ENCODE results near the gene MCIDAS. TPM values are rescaled to one million over a fixed set of nuclear protein-coding genes. Genes with fewer than 3 reads are reported as not detected.

Gene MCIDAS
- total RNA-seq: not detected
- not detected for polyA plus RNA-seq

DNA sequence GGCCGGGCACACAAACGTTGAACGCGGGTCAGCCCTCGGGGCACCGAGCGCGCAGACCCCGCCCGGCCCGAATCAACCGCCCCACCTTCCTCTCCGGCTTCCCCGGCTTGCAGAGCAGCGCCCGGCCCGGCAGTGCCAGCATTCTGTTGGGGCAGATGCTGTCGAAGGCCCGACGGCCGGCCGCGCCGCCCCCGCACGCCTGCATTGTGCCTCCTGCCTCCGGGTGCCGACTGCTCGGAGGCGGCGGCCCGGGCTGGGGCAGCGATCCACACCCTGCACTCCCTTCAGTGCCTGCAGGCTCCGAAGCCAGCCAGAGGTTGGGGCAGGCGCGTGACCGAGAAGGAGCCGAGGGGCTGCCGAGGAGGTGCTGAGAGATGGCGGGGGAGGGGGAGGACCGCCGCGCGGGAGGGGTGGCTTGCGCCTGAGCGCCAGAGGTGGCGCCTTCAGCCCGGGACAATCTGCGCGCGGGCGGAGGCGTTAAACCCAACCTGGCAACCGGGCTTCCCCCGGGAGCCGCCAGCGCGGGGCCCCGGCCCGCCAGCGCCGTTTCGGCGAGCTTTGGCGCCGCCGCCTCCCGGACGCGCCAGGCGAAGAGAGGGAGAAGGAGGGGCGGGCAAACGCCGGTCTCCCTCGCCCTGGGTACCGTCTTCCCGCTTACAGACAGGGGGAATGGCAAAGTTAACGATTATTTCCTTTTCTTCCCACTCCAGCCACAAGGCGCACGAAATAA is at the start of gene MCIDAS:
Gene MCIDAS, minus strand, starts transcription at position 382 of the 730 bp plus-strand sequence. Its CDS starts 177 bp downstream, at position 205.
- peaks cover 0 to 4% (median 1%) of the 10 kb centered on the region in 4 donors for H3K9me3 ChIP-seq (ENCODE audit: control insufficient read depth in 4 of 4, low read length in 3 of 4)
- no peak within 1 kb of the TSS for H3K27ac ChIP-seq (ENCODE audit: low read depth in 1 of 2, low read length in 2 of 2)
- H3K27me3 ChIP-seq (ENCODE audit: control insufficient read depth in 4 of 4, insufficient read depth in 4 of 4, low read length in 3 of 4): peaks cover 4 to 38% (median 15%) of the 10 kb centered on the region in 4 donors
- TF ChIP-seq SP1 (IDR thresholded peaks at IDR 0.05) (no peak), TAF1 (conservative IDR thresholded peaks at IDR 0.05) (no peak), FOXA1 (IDR thresholded peaks at IDR 0.05) (no peak), FOXA2 (IDR thresholded peaks at IDR 0.05) (no peak), RAD21 (IDR thresholded peaks at IDR 0.05) (no peak), NR2F2 (IDR thresholded peaks at IDR 0.05) (no peak), YY1 (IDR thresholded peaks at IDR 0.05) (no peak), EGR1 (IDR thresholded peaks at IDR 0.05; ENCODE audit: low read depth in 2 of 2) (no peak)
- TF ChIP-seq, protein P1, sequence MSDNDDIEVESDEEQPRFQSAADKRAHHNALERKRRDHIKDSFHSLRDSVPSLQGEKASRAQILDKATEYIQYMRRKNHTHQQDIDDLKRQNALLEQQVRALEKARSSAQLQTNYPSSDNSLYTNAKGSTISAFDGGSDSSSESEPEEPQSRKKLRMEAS (IDR thresholded peaks at IDR 0.05): no peak
- TF ChIP-seq, protein P2, sequence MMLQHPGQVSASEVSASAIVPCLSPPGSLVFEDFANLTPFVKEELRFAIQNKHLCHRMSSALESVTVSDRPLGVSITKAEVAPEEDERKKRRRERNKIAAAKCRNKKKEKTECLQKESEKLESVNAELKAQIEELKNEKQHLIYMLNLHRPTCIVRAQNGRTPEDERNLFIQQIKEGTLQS (IDR thresholded peaks at IDR 0.05): no peak
- TF ChIP-seq, protein P3, sequence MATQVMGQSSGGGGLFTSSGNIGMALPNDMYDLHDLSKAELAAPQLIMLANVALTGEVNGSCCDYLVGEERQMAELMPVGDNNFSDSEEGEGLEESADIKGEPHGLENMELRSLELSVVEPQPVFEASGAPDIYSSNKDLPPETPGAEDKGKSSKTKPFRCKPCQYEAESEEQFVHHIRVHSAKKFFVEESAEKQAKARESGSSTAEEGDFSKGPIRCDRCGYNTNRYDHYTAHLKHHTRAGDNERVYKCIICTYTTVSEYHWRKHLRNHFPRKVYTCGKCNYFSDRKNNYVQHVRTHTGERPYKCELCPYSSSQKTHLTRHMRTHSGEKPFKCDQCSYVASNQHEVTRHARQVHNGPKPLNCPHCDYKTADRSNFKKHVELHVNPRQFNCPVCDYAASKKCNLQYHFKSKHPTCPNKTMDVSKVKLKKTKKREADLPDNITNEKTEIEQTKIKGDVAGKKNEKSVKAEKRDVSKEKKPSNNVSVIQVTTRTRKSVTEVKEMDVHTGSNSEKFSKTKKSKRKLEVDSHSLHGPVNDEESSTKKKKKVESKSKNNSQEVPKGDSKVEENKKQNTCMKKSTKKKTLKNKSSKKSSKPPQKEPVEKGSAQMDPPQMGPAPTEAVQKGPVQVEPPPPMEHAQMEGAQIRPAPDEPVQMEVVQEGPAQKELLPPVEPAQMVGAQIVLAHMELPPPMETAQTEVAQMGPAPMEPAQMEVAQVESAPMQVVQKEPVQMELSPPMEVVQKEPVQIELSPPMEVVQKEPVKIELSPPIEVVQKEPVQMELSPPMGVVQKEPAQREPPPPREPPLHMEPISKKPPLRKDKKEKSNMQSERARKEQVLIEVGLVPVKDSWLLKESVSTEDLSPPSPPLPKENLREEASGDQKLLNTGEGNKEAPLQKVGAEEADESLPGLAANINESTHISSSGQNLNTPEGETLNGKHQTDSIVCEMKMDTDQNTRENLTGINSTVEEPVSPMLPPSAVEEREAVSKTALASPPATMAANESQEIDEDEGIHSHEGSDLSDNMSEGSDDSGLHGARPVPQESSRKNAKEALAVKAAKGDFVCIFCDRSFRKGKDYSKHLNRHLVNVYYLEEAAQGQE (IDR thresholded peaks at IDR 0.05): no peak
- H3K9ac ChIP-seq (ENCODE audit: low read depth in 1 of 2, low read length in 2 of 2): no peak within 1 kb of the TSS
- DNase-seq (ENCODE audit: low spot score): no peak
- H3K36me3 ChIP-seq (ENCODE audit: control insufficient read depth in 4 of 4, insufficient read depth in 3 of 4, low read depth in 1 of 4, low read length in 3 of 4): no peaks in the 10 kb centered on the region
- H3K4me1 ChIP-seq (ENCODE audit: control insufficient read depth in 4 of 4, insufficient read depth in 4 of 4, low read length in 3 of 4): peaks cover 9 to 29% (median 15%) of the 10 kb centered on the region in 4 donors
- 2% methylated on average over 80 of the region's 80 CpGs for WGBS
- H3K4me3 ChIP-seq (ENCODE audit: low read depth in 1 of 3, low read length in 3 of 3): peak within 1 kb of the TSS in 2 of 3 donors; percentile 43 to 45

DNA sequence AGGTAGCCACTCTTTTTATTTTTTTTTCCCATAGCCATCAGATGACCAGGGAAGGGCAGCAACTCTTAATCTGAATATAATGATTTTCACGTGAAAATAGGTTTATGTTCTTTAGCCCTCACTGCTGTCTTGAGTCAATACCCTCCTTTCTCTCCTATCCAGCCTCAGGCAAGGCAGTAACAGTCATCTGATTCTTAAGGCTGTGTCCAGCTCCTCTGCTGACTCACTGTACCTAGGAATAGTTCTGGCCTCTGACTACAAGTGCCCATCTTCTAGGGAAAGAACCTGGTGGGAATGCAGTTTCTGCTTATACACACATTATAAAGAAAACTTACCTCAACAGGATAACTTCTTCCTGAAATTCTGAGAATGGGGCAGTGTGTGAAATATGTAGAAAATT is 49.7 kb upstream of the MCIDAS start:
- Histone ChIP-seq H3K9ac (ENCODE audit: low read depth in 1 of 2, low read length in 2 of 2) (no peak overlapping the region), H3K4me1 (ENCODE audit: control insufficient read depth in 4 of 4, insufficient read depth in 4 of 4, low read length in 3 of 4) (no peaks in the 10 kb centered on the region), H3K36me3 (ENCODE audit: control insufficient read depth in 4 of 4, insufficient read depth in 3 of 4, low read depth in 1 of 4, low read length in 3 of 4) (peaks cover 15 to 73% (median 64%) of the 10 kb centered on the region in 4 donors), H3K27ac (ENCODE audit: low read depth in 1 of 2, low read length in 2 of 2) (no peak overlapping the region), H3K27me3 (ENCODE audit: control insufficient read depth in 4 of 4, insufficient read depth in 4 of 4, low read length in 3 of 4) (no peaks in the 10 kb centered on the region), H3K4me3 (ENCODE audit: low read depth in 1 of 3, low read length in 3 of 3) (no peak overlapping the region), H3K9me3 (ENCODE audit: control insufficient read depth in 4 of 4, low read length in 3 of 4) (no peaks in the 10 kb centered on the region)
- WGBS: 88% methylated on average over 1 of the region's 1 CpG
- TF ChIP-seq TAF1 (conservative IDR thresholded peaks at IDR 0.05) (no peak), RAD21 (IDR thresholded peaks at IDR 0.05) (no peak), SP1 (IDR thresholded peaks at IDR 0.05) (no peak), HNF4A (conservative IDR thresholded peaks at IDR 0.05) (no peak), EGR1 (IDR thresholded peaks at IDR 0.05; ENCODE audit: low read depth in 2 of 2) (no peak), NR2F2 (IDR thresholded peaks at IDR 0.05) (no peak)
- TF ChIP-seq, protein P4, sequence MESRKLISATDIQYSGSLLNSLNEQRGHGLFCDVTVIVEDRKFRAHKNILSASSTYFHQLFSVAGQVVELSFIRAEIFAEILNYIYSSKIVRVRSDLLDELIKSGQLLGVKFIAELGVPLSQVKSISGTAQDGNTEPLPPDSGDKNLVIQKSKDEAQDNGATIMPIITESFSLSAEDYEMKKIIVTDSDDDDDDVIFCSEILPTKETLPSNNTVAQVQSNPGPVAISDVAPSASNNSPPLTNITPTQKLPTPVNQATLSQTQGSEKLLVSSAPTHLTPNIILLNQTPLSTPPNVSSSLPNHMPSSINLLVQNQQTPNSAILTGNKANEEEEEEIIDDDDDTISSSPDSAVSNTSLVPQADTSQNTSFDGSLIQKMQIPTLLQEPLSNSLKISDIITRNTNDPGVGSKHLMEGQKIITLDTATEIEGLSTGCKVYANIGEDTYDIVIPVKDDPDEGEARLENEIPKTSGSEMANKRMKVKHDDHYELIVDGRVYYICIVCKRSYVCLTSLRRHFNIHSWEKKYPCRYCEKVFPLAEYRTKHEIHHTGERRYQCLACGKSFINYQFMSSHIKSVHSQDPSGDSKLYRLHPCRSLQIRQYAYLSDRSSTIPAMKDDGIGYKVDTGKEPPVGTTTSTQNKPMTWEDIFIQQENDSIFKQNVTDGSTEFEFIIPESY (IDR thresholded peaks at IDR 0.05): no peak
- no peak for DNase-seq (ENCODE audit: low spot score)

Measured in liver (tissue), 9 donors.